ENCODE data around the gene SRGAP1. TPM values are rescaled to one million over a fixed set of nuclear protein-coding genes. Genes with fewer than 3 reads are reported as not detected.

Gene SRGAP1
- total and polyA plus RNA-seq, 2 of the 8 experiments (the other 6 are each of a cell fraction or from before 2014, with no cell fraction given) = 3.2 to 7.3 TPM

GRCh38 chr12:64170730-64171129 is 326.2 kb downstream of the SRGAP1 start (continued):
- no peak for TF ChIP-seq CHD7 (IDR thresholded peaks at IDR 0.05; ENCODE audit: insufficient replicate concordance, low read length)
- TF ChIP-seq KDM5A (IDR thresholded peaks at IDR 0.05; ENCODE audit: low read length) = no peak
- no peak for TF ChIP-seq BCL11A (IDR thresholded peaks at IDR 0.05; ENCODE audit: low read depth in 2 of 2, low read length in 2 of 2)
- no peak for TF ChIP-seq RAD21 (IDR thresholded peaks at IDR 0.05 in 1 of 2, conservative IDR thresholded peaks at IDR 0.05 in 1 of 2; ENCODE audit: low read depth in 2 of 2, low read length in 2 of 2)
- TF ChIP-seq SUZ12 (IDR thresholded peaks at IDR 0.05; ENCODE audit: low read length) = no peak
- TF ChIP-seq RBBP5 (IDR thresholded peaks at IDR 0.05; ENCODE audit: borderline replicate concordance, low read depth, low read length) = no peak
